ENCODE measurements around the gene SARM1. TPM values are rescaled to one million over a fixed set of nuclear protein-coding genes. Genes with fewer than 3 reads are reported as not detected.

SARM1 gene
- total and polyA plus RNA-seq, 2 of the 13 experiments (the other 11 are each of a cell fraction or from before 2014, with no cell fraction given), result 0.73 to 0.86 TPM

GRCh38 chr17:28425206-28425605, 53.7 kb downstream of the SARM1 start:
- no peak for TF ChIP-seq NPAS2 (CRISPR knock-in tag; IDR thresholded peaks at IDR 0.05; ENCODE audit: borderline replicate concordance)
- TF ChIP-seq FOXO1 (CRISPR knock-in tag; IDR thresholded peaks at IDR 0.05), result no peak
- no peaks in the 10 kb centered on the region for H3K9me3 ChIP-seq (ENCODE audit: low read length)
- H3K27me3 ChIP-seq (ENCODE audit: control insufficient read depth in 1 of 2, insufficient read depth in 2 of 2, low read length in 2 of 2), result peaks cover 0 to 3% of the 10 kb centered on the region in 2 experiments; a peak in 2 of 5 replicates
- no peak overlapping the region for H2AFZ ChIP-seq (ENCODE audit: low read length)
- ChIA-PET POLR2A (no interaction called here), CTCF (ENCODE audit: low intra/inter-chr PET ratio, low total read pairs) (no interaction called here)
- no peaks in the 10 kb centered on the region for H4K20me1 ChIP-seq (ENCODE audit: insufficient read depth, low read length)
- H3K9ac ChIP-seq (ENCODE audit: insufficient read depth, low read depth, low read length), result no peak overlapping the region
- intact Hi-C loops (cut with micrococcal nuclease; ENCODE audit: unreplicated experiment) (loop anchor here (1.0 kb wide), 1 partner anchor 13 kb away; no protein-coding TSS in a partner anchor), in situ Hi-C loops (cut with HindIII; ENCODE audit: extremely low pct_ligation_motif_present, low pct_unique_long_range_greater_than_20kb) (no loop called here)
- no TSS peak for BruUV-seq (replicated peaks)
- 64% methylated on average over 13 of the region's 13 CpGs for WGBS (ENCODE audit: low lambda C conversion rate)
- ATAC-seq (no peak), DNase-seq (ENCODE audit: low spot score) (no peak), FAIRE-seq (no peak)
- H3K36me3 ChIP-seq (replicated peaks in 1 of 2; ENCODE audit: control insufficient read depth in 1 of 2, insufficient read depth in 2 of 2, low read length in 2 of 2), result no peaks in the 10 kb centered on the region
- peaks cover 24% of the 10 kb centered on the region for H3K4me1 ChIP-seq (ENCODE audit: insufficient read depth, low read length)
- H3K27ac ChIP-seq (ENCODE audit: extremely low read length, insufficient read depth, low read length), result no peak overlapping the region
- H3K4me3 ChIP-seq (replicated peaks in 1 of 3; ENCODE audit: insufficient read depth in 1 of 3, low read depth in 2 of 3, low read length in 3 of 3), result no peak overlapping the region
- no peak overlapping the region for H3K4me2 ChIP-seq (ENCODE audit: low read depth, low read length)
- no peaks in the 10 kb centered on the region for H3K79me2 ChIP-seq (ENCODE audit: insufficient read depth, low read length)

- CTCF ChIA-PET (ENCODE audit: low intra/inter-chr PET ratio, low total read pairs), result interaction anchor here (1.3 kb wide), 1 partner anchor 9 kb away, joined by 6 read pairs; no protein-coding TSS in a partner anchor
- H2AFZ ChIP-seq (ENCODE audit: low read length), result no peak overlapping the region
- peak; percentile 96 for ATAC-seq
- POLR2A ChIA-PET, result interaction anchor here (1.0 kb wide), 1 partner anchor 9 kb away, joined by 3 read pairs; no protein-coding TSS in a partner anchor
- H3K27me3 ChIP-seq (ENCODE audit: control insufficient read depth in 1 of 2, insufficient read depth in 2 of 2, low read length in 2 of 2), result peaks cover 0 to 3% of the 10 kb centered on the region in 2 experiments; a peak in 2 of 5 replicates
- TF ChIP-seq SMC3 (IDR thresholded peaks at IDR 0.05; ENCODE audit: low read length) (peak; percentile 37; the same call in 1 of the 2 replicates), ZNF10 (CRISPR knock-in tag; IDR thresholded peaks at IDR 0.05; ENCODE audit: borderline replicate concordance, low read depth) (no peak), RFXAP (CRISPR knock-in tag; IDR thresholded peaks at IDR 0.05; ENCODE audit: borderline replicate concordance) (0 out of 2 replicates have a peak, but pooled peaks have one; percentile 27), CTCF (CRISPR knock-in tag; IDR thresholded peaks at IDR 0.05) (peak; percentile 65), RARG (CRISPR knock-in tag; IDR thresholded peaks at IDR 0.05; ENCODE audit: low read depth) (no peak), NRL (CRISPR knock-in tag; IDR thresholded peaks at IDR 0.05; ENCODE audit: borderline replicate concordance) (0 out of 2 replicates have a peak, but pooled peaks have one; percentile 18), STAG1 (CRISPR knock-in tag; IDR thresholded peaks at IDR 0.05) (peak; percentile 50), ZNF710 (CRISPR knock-in tag; IDR thresholded peaks at IDR 0.05; ENCODE audit: borderline replicate concordance) (no peak), JDP2 (CRISPR knock-in tag; IDR thresholded peaks at IDR 0.05; ENCODE audit: borderline replicate concordance) (no peak)
- in situ Hi-C loops (cut with HindIII; ENCODE audit: extremely low pct_ligation_motif_present, low pct_unique_long_range_greater_than_20kb) (no loop called here), intact Hi-C loops (cut with micrococcal nuclease; ENCODE audit: unreplicated experiment) (no loop called here)
- DNase-seq (ENCODE audit: low spot score), result peak; percentile 16
- H3K27ac ChIP-seq (ENCODE audit: extremely low read length, insufficient read depth, low read length), result no peak overlapping the region
- no peak overlapping the region for H3K9ac ChIP-seq (ENCODE audit: insufficient read depth, low read depth, low read length)
- no TSS peak for BruUV-seq (replicated peaks)
- H3K4me1 ChIP-seq (ENCODE audit: insufficient read depth, low read length), result peaks cover 24% of the 10 kb centered on the region
- H3K4me2 ChIP-seq (ENCODE audit: low read depth, low read length), result 0 out of 2 replicates have a peak overlapping the region, but pooled peaks have one; percentile 20
- FAIRE-seq, result peak; percentile 49
- H3K36me3 ChIP-seq (replicated peaks in 1 of 2; ENCODE audit: control insufficient read depth in 1 of 2, insufficient read depth in 2 of 2, low read length in 2 of 2), result no peaks in the 10 kb centered on the region
- no peaks in the 10 kb centered on the region for H4K20me1 ChIP-seq (ENCODE audit: insufficient read depth, low read length)
- no peak overlapping the region for H3K4me3 ChIP-seq (replicated peaks in 1 of 3; ENCODE audit: insufficient read depth in 1 of 3, low read depth in 2 of 3, low read length in 3 of 3)
- WGBS (ENCODE audit: low lambda C conversion rate), result 21% methylated on average over 5 of the region's 9 CpGs
- no peaks in the 10 kb centered on the region for H3K9me3 ChIP-seq (ENCODE audit: low read length)
- no peaks in the 10 kb centered on the region for H3K79me2 ChIP-seq (ENCODE audit: insufficient read depth, low read length)
Observed at GRCh38 chr17:28426081-28426519, 54.6 kb downstream of the SARM1 start.
